IMR-90 (cell line): ENCODE measurements around the gene DPEP3. TPM values are rescaled to one million over a fixed set of nuclear protein-coding genes. Genes with fewer than 3 reads are reported as not detected.

ENCODE experiments used
- ATAC-seq: fragments of 200-7000 bp; cut with Tn5 transposase; 2 replicates; pipeline ENCODE4 v1.9.1; 2020; ENCODE audit warnings: low read depth, mild to moderate bottlenecking, moderate library complexity
- BruUV-seq: library from RNA; stranded (reverse); fragments of 400-500 nt; replicated peaks from 2 replicates; lab custom pipeline; 2021; lab: Mats Ljungman, UMichigan
- CTCF ChIA-PET: fragments of 300-600 bp; formaldehyde crosslinking; extraction: SDS; loops from one replicate; lab custom pipeline; 2021; ENCODE audit warnings: antibody characterized with exemption; lab: Yijun Ruan, JAX
- POLR2A ChIA-PET: fragments of 300-600 bp; sonication (Branson Sonifier 250); formaldehyde crosslinking; loops from one replicate; lab custom pipeline; 2022; ENCODE audit warnings: antibody characterized with exemption; ENCODE audit not compliant: unreplicated experiment; lab: Charles Lee
- DNase-seq: peaks from one replicate; pipeline ENCODE4 v3.0.0; 2013
- H2AFZ ChIP-seq: replicated peaks from 2 replicates; pipeline ENCODE3; 2013; ENCODE audit warnings: low read length, mild to moderate bottlenecking; ENCODE audit not compliant: poor library complexity
- H2AK5ac ChIP-seq: 2 replicates; pipeline ENCODE4 v1.6.1; 2013; ENCODE audit warnings: low read depth, low read length, inconsistent platforms
- H2AK9ac ChIP-seq: replicated peaks from 2 replicates; pipeline ENCODE3; 2013; ENCODE audit warnings: mild to moderate bottlenecking, low read depth, low read length, moderate library complexity; ENCODE audit not compliant: poor library complexity
- H2BK120ac ChIP-seq: 2 replicates; pipeline ENCODE4 v1.6.1; 2013; ENCODE audit warnings: low read depth, low read length, inconsistent platforms
- H2BK15ac ChIP-seq: 3 replicates; pipeline ENCODE4 v1.6.1; 2013; ENCODE audit warnings: low read depth, low read length, inconsistent platforms
- H2BK20ac ChIP-seq: 2 replicates; pipeline ENCODE4 v1.6.1; 2013; ENCODE audit warnings: low read depth, mild to moderate bottlenecking, inconsistent platforms, low read length, moderate library complexity
- H2BK5ac ChIP-seq: 2 replicates; pipeline ENCODE4 v1.6.1; 2013; ENCODE audit warnings: mild to moderate bottlenecking, low read depth, low read length, inconsistent platforms; ENCODE audit not compliant: poor library complexity, severe bottlenecking
- H3K14ac ChIP-seq: replicated peaks from 2 replicates; pipeline ENCODE4 v1.6.1; 2013; ENCODE audit warnings: low read depth, low read length, inconsistent platforms
- H3K18ac ChIP-seq: 2 replicates; pipeline ENCODE4 v1.6.1; 2013; ENCODE audit warnings: low read depth, low read length, control low read depth
- H3K23ac ChIP-seq: 2 replicates; pipeline ENCODE4 v1.6.1; 2013; ENCODE audit warnings: low read depth, low read length, inconsistent platforms
- H3K27ac ChIP-seq: 2 replicates; pipeline ENCODE4 v1.5.1; 2013; ENCODE audit warnings: mild to moderate bottlenecking, control low read depth, low read length; ENCODE audit not compliant: insufficient read depth
- H3K27me3 ChIP-seq: 2 replicates; pipeline ENCODE4 v1.6.1; 2013; ENCODE audit warnings: low read length; ENCODE audit not compliant: control insufficient read depth, insufficient read depth
- H3K36me3 ChIP-seq: 2 replicates; pipeline ENCODE4 v1.6.1; 2013; ENCODE audit warnings: low read length, mixed read lengths; ENCODE audit not compliant: control insufficient read depth, insufficient read depth
- H3K4ac ChIP-seq: 2 replicates; pipeline ENCODE4 v1.6.1; 2013; ENCODE audit warnings: low read depth, low read length, inconsistent platforms
- H3K4me1 ChIP-seq: 2 replicates; pipeline ENCODE4 v1.6.1; 2013; ENCODE audit warnings: low read length, mixed read lengths; ENCODE audit not compliant: control insufficient read depth, insufficient read depth
- H3K4me2 ChIP-seq: 2 replicates; pipeline ENCODE4 v1.6.1; 2013; ENCODE audit warnings: low read depth, mild to moderate bottlenecking, control low read depth, low read length, moderate library complexity
- H3K4me3 ChIP-seq: 2 replicates; pipeline ENCODE4 v1.5.1; 2013; ENCODE audit warnings: low read depth, mild to moderate bottlenecking, control low read depth, low read length, moderate library complexity; ENCODE audit not compliant: insufficient read depth
- H3K56ac ChIP-seq: 2 replicates; pipeline ENCODE4 v1.6.1; 2013; ENCODE audit warnings: low read length, inconsistent platforms; ENCODE audit not compliant: insufficient read depth; ENCODE audit errors: extremely low read depth
- H3K79me1 ChIP-seq, 2 experiments: 2 replicates each; pipeline ENCODE4 v1.6.1; 2013; ENCODE audit warnings: low read length in 2 of 2, inconsistent platforms in 1 of 2, low read depth in 1 of 2
- H3K9ac ChIP-seq: 2 replicates; pipeline ENCODE4 v1.6.1; 2013; ENCODE audit warnings: low read depth, low read length, control low read depth
- H3K9me1 ChIP-seq: 2 replicates; pipeline ENCODE4 v1.6.1; 2013; ENCODE audit warnings: low read length, inconsistent platforms; ENCODE audit not compliant: insufficient read depth
- H3K9me3 ChIP-seq: 2 replicates; pipeline ENCODE4 v1.6.1; 2013; ENCODE audit warnings: low read length; ENCODE audit not compliant: control insufficient read depth, insufficient read depth
- H4K20me1 ChIP-seq: 2 replicates; pipeline ENCODE4 v1.6.1; 2013; ENCODE audit warnings: low read length, inconsistent platforms; ENCODE audit not compliant: insufficient read depth
- H4K5ac ChIP-seq: 2 replicates; pipeline ENCODE4 v1.6.1; 2013; ENCODE audit warnings: mild to moderate bottlenecking, low read depth, low read length, control low read depth
- H4K8ac ChIP-seq, 2 experiments: 2 replicates each; pipeline ENCODE4 v1.6.1; 2013; ENCODE audit warnings: low read depth in 2 of 2, low read length in 2 of 2, control low read depth in 1 of 2, inconsistent platforms in 1 of 2
- H4K91ac ChIP-seq: 2 replicates; pipeline ENCODE4 v1.6.1; 2013; ENCODE audit warnings: low read depth, low read length, inconsistent platforms; ENCODE audit not compliant: insufficient read depth
- BHLHE40 ChIP-seq: fragments of 150-350 bp; IDR thresholded peaks from 2 replicates; pipeline ENCODE4 v1.6.1; 2016; ENCODE audit warnings: mild to moderate bottlenecking, low read depth, low read length
- CEBPB ChIP-seq: IDR thresholded peaks from 2 replicates; pipeline ENCODE4 v1.6.1; 2012; ENCODE audit warnings: low read depth, low read length, improper control_type of control experiment
- CHD1 ChIP-seq: IDR thresholded peaks from 2 replicates; pipeline ENCODE4 v1.6.1; 2012; ENCODE audit warnings: low read depth, low read length, improper control_type of control experiment
- CTCF ChIP-seq: conservative IDR thresholded peaks from 2 replicates; pipeline ENCODE4 v1.5.1; 2012; ENCODE audit warnings: mild to moderate bottlenecking, low read depth, low read length, improper control_type of control experiment
- MAZ ChIP-seq: IDR thresholded peaks from 2 replicates; pipeline ENCODE4 v1.6.1; 2012; ENCODE audit warnings: low read depth, mild to moderate bottlenecking, low read length, improper control_type of control experiment, moderate library complexity, borderline replicate concordance
- MXI1 ChIP-seq: IDR thresholded peaks from 2 replicates; pipeline ENCODE4 v1.6.1; 2012; ENCODE audit warnings: low read depth, mild to moderate bottlenecking, low read length, moderate library complexity, borderline replicate concordance
- RFX5 ChIP-seq: IDR thresholded peaks from 2 replicates; pipeline ENCODE4 v1.8.0; 2012; ENCODE audit warnings: low read depth, mild to moderate bottlenecking, low read length, moderate library complexity
- USF2 ChIP-seq: fragments of 150-350 bp; IDR thresholded peaks from 2 replicates; pipeline ENCODE4 v1.6.1; 2017; ENCODE audit warnings: mild to moderate bottlenecking, antibody characterized with exemption, low read length, low read depth
- WGBS, 2 experiments: methylation state at CpG; one replicate each; pipeline versions ENCODE4 v1.1.5 to v1.1.7; 2013; ENCODE audit warnings: missing lambda C conversion rate in 2 of 2; ENCODE audit not compliant: insufficient read length in 1 of 2; ENCODE audit errors: extremely low coverage in 2 of 2; 5-methylcytosine and 5-hydroxymethylcytosine counted together
- dilution Hi-C: fragments of 300-500 bp; cut with HindIII; formaldehyde crosslinking; loops from one replicate; pipeline ENCODE4 v1.14.3; 2018; ENCODE audit warnings: low sequenced_read_pairs; ENCODE audit not compliant: unreplicated experiment
- in situ Hi-C: fragments of 300-500 bp; cut with MboI; formaldehyde crosslinking; loops from 3 replicates; pipeline ENCODE4 v1.14.3; 2019; ENCODE audit warnings: low sequenced_read_pairs, inconsistent platforms, mixed read lengths
- intact Hi-C: fragments of 100-400 bp; cut with micrococcal nuclease; formaldehyde crosslinking; loops from 2 replicates; pipeline ENCODE4 v1.10.0; 2022
- polyA plus RNA-seq, 3 experiments: library from polyadenylated mRNA; depleted of rRNA; stranded (reverse); fragments of >200 nt; gene quantifications; 2 replicates each; pipeline ENCODE4 v1.2.3, GENCODE V29; 2012; ENCODE audit warnings: low replicate concordance in 1 of 3
- total RNA-seq: library from RNA; depleted of rRNA; stranded (reverse); fragments of >200 nt; gene quantifications from 2 replicates; pipeline ENCODE4 v1.2.3, GENCODE V29; 2012
- TF ChIP-seq, protein P1 (sequence below): fragments of 150-350 bp; IDR thresholded peaks from 2 replicates; pipeline ENCODE4 v1.6.1; 2016; ENCODE audit warnings: low read depth, mild to moderate bottlenecking, low read length, moderate library complexity, borderline replicate concordance

Gene DPEP3
- total and polyA plus RNA-seq, 2 of the 4 experiments (the other 2 are of a cell fraction), result not detected

DNA sequence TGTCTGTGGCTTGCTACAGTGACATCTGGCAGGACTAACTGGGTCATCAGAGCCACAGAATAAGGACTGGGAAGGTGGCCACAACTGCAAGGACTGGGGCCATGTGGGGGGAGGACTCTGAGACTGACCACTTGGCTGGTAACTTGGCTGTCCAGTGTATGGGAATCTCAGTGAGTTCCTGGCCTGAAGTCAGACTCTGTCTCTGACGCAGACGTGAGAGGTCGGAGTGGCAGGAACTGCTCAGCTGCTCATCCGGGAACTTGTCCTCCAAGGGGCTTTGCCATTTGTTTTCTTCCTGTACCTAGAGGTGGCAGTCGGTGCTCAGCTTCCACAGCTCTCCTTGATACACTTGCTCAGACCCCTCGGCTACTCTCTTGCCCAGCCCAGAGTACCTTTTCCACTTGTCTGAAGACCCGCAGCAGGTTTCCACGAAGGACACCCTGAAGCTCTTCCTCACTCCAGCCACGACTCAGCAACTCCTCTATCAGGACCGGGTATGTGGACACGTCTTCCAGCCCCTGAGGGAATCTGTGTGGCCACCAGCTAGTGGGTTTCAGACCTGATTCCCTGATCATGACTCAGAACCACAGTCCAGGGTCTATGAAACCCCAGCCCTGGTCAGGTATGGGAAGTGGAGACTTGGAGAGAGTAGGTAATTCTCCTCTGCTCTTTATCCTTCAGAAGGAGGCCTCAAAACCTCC lies 7.3 kb upstream of the DPEP3 start:
- no peak overlapping the region for H3K14ac ChIP-seq
- peaks cover 5% of the 10 kb centered on the region; the same call in 1 of the 2 replicates for H3K27me3 ChIP-seq
- BruUV-seq, result no TSS peak
- ChIA-PET POLR2A (interaction anchor here (0.6 kb wide), 1 partner anchor 104 kb away, joined by 3 read pairs; no protein-coding TSS in a partner anchor), CTCF (interaction anchor here (0.6 kb wide), 1 partner anchor 258 kb away, joined by 4 read pairs; the partner anchor contains the start of gene PLA2G15)
- H3K9me3 ChIP-seq, result no peaks in the 10 kb centered on the region
- TF ChIP-seq, protein P1, sequence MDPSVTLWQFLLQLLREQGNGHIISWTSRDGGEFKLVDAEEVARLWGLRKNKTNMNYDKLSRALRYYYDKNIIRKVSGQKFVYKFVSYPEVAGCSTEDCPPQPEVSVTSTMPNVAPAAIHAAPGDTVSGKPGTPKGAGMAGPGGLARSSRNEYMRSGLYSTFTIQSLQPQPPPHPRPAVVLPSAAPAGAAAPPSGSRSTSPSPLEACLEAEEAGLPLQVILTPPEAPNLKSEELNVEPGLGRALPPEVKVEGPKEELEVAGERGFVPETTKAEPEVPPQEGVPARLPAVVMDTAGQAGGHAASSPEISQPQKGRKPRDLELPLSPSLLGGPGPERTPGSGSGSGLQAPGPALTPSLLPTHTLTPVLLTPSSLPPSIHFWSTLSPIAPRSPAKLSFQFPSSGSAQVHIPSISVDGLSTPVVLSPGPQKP, result no peak
- no peak for TF ChIP-seq CHD1
- TF ChIP-seq BHLHE40, result no peak
- TF ChIP-seq MAZ, result no peak
- TF ChIP-seq CEBPB, result no peak
- TF ChIP-seq RFX5, result no peak
- TF ChIP-seq MXI1, result no peak
- TF ChIP-seq USF2, result no peak
- no peak for TF ChIP-seq CTCF
- intact Hi-C loops, result no loop called here
- H4K20me1 ChIP-seq, result no peaks in the 10 kb centered on the region
- H3K9me1 ChIP-seq, result no peaks in the 10 kb centered on the region
- no peak overlapping the region for H3K4me2 ChIP-seq
- H2AFZ ChIP-seq, result peak overlapping the region; percentile 34
- no peak overlapping the region for H2AK5ac ChIP-seq
- no peak overlapping the region for H4K5ac ChIP-seq
- H3K23ac ChIP-seq, result no peak overlapping the region
- H2BK20ac ChIP-seq, result no peak overlapping the region
- no peak overlapping the region for H3K18ac ChIP-seq
- H3K27ac ChIP-seq, result no peak overlapping the region
- no peak overlapping the region for H2BK5ac ChIP-seq
- no peak overlapping the region for H2BK120ac ChIP-seq
- peaks cover 1% of the 10 kb centered on the region; the same call in 1 of the 2 replicates for H3K4me1 ChIP-seq
- 50% methylated on average over 2 of the region's 11 CpGs; no CpG with 5 or more reads in 1 of the 2 experiments for WGBS, 2 experiments
- H3K4ac ChIP-seq, result no peak overlapping the region
- dilution Hi-C loops, result no loop called here
- in situ Hi-C loops, result loop anchor here (10.0 kb wide), 1 partner anchor 237 kb away; no protein-coding TSS in a partner anchor
- H4K91ac ChIP-seq, result no peak overlapping the region
- no peak overlapping the region for H3K4me3 ChIP-seq
- no peak overlapping the region for H3K9ac ChIP-seq
- no peaks in the 10 kb centered on the region for H3K36me3 ChIP-seq
- peak overlapping the region; percentile 25 for H2AK9ac ChIP-seq
- H3K79me1 ChIP-seq, result no peaks in the 10 kb centered on the region
- ATAC-seq, result no peak
- H2BK15ac ChIP-seq, result no peak overlapping the region
- no peak overlapping the region for H3K56ac ChIP-seq
- no peak overlapping the region for H4K8ac ChIP-seq
- no peak for DNase-seq
